Measurements from ENCODE around the gene MTOR. TPM values are rescaled to one million over a fixed set of nuclear protein-coding genes. Genes with fewer than 3 reads are reported as not detected.

Gene MTOR
- total RNA-seq, 1 donor from 2014 or later, result 43.6 TPM

DNA sequence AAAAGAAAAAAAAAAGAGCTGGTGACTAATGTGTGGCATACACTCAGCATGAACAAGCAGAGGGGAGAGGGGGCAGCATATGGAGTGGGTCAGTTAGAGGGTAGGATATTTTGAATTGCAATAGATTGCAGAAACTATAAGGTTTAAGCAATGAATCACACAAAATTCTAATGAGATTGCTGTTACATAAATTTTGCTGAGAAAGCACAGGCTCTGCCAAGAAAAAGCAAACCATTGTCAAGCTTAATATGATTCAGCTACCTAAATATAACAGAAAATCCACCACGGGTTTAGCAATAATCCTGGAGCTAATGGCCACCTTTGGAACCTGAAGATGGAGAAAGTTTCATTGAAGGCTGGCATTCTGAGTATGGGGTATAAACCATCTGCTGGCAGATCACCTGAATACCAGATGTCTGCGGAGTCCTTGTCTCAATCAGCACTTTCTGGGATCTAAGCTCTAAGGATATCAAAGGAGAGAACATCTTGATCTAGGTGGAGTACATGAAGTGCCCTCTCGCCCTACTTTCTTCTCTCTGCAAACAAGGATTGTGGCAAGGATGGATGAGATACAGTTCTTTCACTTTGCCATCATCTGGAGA is 103.5 kb downstream of the MTOR start:
- no peak for FAIRE-seq
- Histone ChIP-seq H2AFZ (ENCODE audit: low read depth, low read length) (no peak overlapping the region), H3K27me3 (ENCODE audit: insufficient read depth, low read length) (no peaks in the 10 kb centered on the region), H3K4me3 (ENCODE audit: insufficient read depth, low read depth, low read length) (no peak overlapping the region), H4K20me1 (ENCODE audit: insufficient read depth, low read length) (no peaks in the 10 kb centered on the region), H3K9me3 (ENCODE audit: insufficient read depth, low read depth, low read length) (no peaks in the 10 kb centered on the region), H3K9ac (ENCODE audit: low read length) (no peak overlapping the region), H3K4me2 (ENCODE audit: low read length) (peak overlapping the region; percentile 71), H3K27ac (ENCODE audit: low read depth, low read length) (peak overlapping the region; percentile 82), H3K79me2 (ENCODE audit: insufficient read depth, low read length) (no peaks in the 10 kb centered on the region), H3K4me1 (ENCODE audit: insufficient read depth, low read length) (peaks cover 14% of the 10 kb centered on the region), H3K36me3 (ENCODE audit: insufficient read depth, low read length) (peaks cover 8% of the 10 kb centered on the region)
- TF ChIP-seq EZH2 (IDR thresholded peaks at IDR 0.05; ENCODE audit: insufficient read depth, low read length), result no peak
- TF ChIP-seq, protein P1, sequence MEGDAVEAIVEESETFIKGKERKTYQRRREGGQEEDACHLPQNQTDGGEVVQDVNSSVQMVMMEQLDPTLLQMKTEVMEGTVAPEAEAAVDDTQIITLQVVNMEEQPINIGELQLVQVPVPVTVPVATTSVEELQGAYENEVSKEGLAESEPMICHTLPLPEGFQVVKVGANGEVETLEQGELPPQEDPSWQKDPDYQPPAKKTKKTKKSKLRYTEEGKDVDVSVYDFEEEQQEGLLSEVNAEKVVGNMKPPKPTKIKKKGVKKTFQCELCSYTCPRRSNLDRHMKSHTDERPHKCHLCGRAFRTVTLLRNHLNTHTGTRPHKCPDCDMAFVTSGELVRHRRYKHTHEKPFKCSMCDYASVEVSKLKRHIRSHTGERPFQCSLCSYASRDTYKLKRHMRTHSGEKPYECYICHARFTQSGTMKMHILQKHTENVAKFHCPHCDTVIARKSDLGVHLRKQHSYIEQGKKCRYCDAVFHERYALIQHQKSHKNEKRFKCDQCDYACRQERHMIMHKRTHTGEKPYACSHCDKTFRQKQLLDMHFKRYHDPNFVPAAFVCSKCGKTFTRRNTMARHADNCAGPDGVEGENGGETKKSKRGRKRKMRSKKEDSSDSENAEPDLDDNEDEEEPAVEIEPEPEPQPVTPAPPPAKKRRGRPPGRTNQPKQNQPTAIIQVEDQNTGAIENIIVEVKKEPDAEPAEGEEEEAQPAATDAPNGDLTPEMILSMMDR (IDR thresholded peaks at IDR 0.05; ENCODE audit: insufficient read depth, low read depth, low read length), result no peak
- H3K27ac Mint-ChIP-seq (ENCODE audit: unreplicated experiment), result peak overlapping the region; percentile 21
- peaks cover 20% of the 10 kb centered on the region for H3K4me1 Mint-ChIP-seq (ENCODE audit: low read depth, unreplicated experiment)
- no peak overlapping the region for H3K4me3 Mint-ChIP-seq (ENCODE audit: unreplicated experiment)
- H3K36me3 Mint-ChIP-seq (ENCODE audit: low read depth, unreplicated experiment), result peaks cover 29% of the 10 kb centered on the region
- no peaks in the 10 kb centered on the region for H3K9me3 Mint-ChIP-seq (ENCODE audit: unreplicated experiment)
- no peaks in the 10 kb centered on the region for H3K27me3 Mint-ChIP-seq (ENCODE audit: low read depth, unreplicated experiment)
- peak; percentile 95 for DNase-seq (ENCODE audit: low read depth)

DNA sequence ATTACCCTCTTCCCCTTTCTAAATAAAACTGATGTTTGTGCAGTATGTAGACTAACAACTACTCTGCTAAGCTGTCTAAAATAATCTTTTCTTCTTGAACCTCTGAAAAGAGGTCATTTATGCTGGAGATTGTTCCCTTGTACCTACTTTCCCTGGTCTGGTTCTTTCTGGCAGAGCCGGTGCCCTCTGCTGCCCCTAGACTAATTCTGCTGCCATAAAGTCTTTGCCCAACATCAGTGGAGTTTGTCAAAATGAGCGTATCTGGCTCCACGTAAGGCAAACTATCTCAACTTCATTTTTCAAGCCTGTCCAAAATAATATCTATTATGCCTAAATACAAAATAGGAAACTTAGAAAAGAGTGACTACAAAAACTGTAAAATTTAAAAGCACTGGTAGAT is 104.1 kb downstream of the MTOR start:
- no peaks in the 10 kb centered on the region for H4K20me1 ChIP-seq (ENCODE audit: insufficient read depth, low read length)
- Mint-ChIP-seq H3K27me3 (ENCODE audit: low read depth, unreplicated experiment) (no peaks in the 10 kb centered on the region), H3K27ac (ENCODE audit: unreplicated experiment) (peak overlapping the region; percentile 27), H3K4me3 (ENCODE audit: unreplicated experiment) (no peak overlapping the region), H3K9me3 (ENCODE audit: unreplicated experiment) (no peaks in the 10 kb centered on the region), H3K36me3 (ENCODE audit: low read depth, unreplicated experiment) (peaks cover 28% of the 10 kb centered on the region), H3K4me1 (ENCODE audit: low read depth, unreplicated experiment) (peaks cover 20% of the 10 kb centered on the region)
- no peak overlapping the region for H3K4me3 ChIP-seq (ENCODE audit: insufficient read depth, low read depth, low read length)
- peaks cover 8% of the 10 kb centered on the region for H3K36me3 ChIP-seq (ENCODE audit: insufficient read depth, low read length)
- TF ChIP-seq, protein P1 (IDR thresholded peaks at IDR 0.05; ENCODE audit: insufficient read depth, low read depth, low read length), result no peak
- no peak for TF ChIP-seq EZH2 (IDR thresholded peaks at IDR 0.05; ENCODE audit: insufficient read depth, low read length)
- DNase-seq (ENCODE audit: low read depth) (no peak), FAIRE-seq (no peak)
- no peaks in the 10 kb centered on the region for H3K9me3 ChIP-seq (ENCODE audit: insufficient read depth, low read depth, low read length)
- peak overlapping the region; percentile 71 for H3K4me2 ChIP-seq (ENCODE audit: low read length)
- no peaks in the 10 kb centered on the region for H3K27me3 ChIP-seq (ENCODE audit: insufficient read depth, low read length)
- peak overlapping the region; percentile 82 for H3K27ac ChIP-seq (ENCODE audit: low read depth, low read length)
- peak overlapping the region; percentile 64 for H3K9ac ChIP-seq (ENCODE audit: low read length)
- peaks cover 14% of the 10 kb centered on the region for H3K4me1 ChIP-seq (ENCODE audit: insufficient read depth, low read length)
- no peaks in the 10 kb centered on the region for H3K79me2 ChIP-seq (ENCODE audit: insufficient read depth, low read length)
- no peak overlapping the region for H2AFZ ChIP-seq (ENCODE audit: low read depth, low read length)

DNA sequence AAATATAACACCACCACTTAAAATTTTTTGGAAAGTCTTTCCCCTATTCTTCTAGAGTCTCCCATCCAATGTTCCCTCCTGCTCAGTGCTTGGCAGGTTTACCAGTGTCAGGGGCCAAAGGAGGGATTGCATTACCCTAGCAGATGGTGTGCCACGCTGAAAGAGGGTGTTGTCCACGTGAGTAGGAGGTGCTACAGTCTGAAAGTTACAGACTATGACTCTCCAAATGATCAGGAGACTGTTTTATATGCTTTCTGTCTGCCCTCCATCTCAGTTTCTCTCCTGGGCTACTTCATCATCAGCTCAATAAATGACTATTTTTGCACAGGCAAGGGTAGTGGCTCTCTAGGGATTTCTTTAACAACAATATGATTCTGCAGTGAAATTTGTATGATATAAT is 104.5 kb downstream of the MTOR start:
- Histone ChIP-seq H3K4me2 (ENCODE audit: low read length) (peak overlapping the region; percentile 71), H3K36me3 (ENCODE audit: insufficient read depth, low read length) (peaks cover 8% of the 10 kb centered on the region), H3K4me1 (ENCODE audit: insufficient read depth, low read length) (peaks cover 14% of the 10 kb centered on the region), H3K9ac (ENCODE audit: low read length) (peak overlapping the region; percentile 64), H2AFZ (ENCODE audit: low read depth, low read length) (no peak overlapping the region), H3K9me3 (ENCODE audit: insufficient read depth, low read depth, low read length) (no peaks in the 10 kb centered on the region), H3K27ac (ENCODE audit: low read depth, low read length) (peak overlapping the region; percentile 82), H3K4me3 (ENCODE audit: insufficient read depth, low read depth, low read length) (no peak overlapping the region), H3K79me2 (ENCODE audit: insufficient read depth, low read length) (no peaks in the 10 kb centered on the region), H4K20me1 (ENCODE audit: insufficient read depth, low read length) (no peaks in the 10 kb centered on the region), H3K27me3 (ENCODE audit: insufficient read depth, low read length) (no peaks in the 10 kb centered on the region)
- H3K36me3 Mint-ChIP-seq (ENCODE audit: low read depth, unreplicated experiment), result peaks cover 28% of the 10 kb centered on the region
- peak overlapping the region; percentile 27 for H3K27ac Mint-ChIP-seq (ENCODE audit: unreplicated experiment)
- no peak for FAIRE-seq
- TF ChIP-seq, protein P1 (IDR thresholded peaks at IDR 0.05; ENCODE audit: insufficient read depth, low read depth, low read length), result no peak
- TF ChIP-seq EZH2 (IDR thresholded peaks at IDR 0.05; ENCODE audit: insufficient read depth, low read length), result no peak
- no peaks in the 10 kb centered on the region for H3K27me3 Mint-ChIP-seq (ENCODE audit: low read depth, unreplicated experiment)
- no peak overlapping the region for H3K4me3 Mint-ChIP-seq (ENCODE audit: unreplicated experiment)
- no peak for DNase-seq (ENCODE audit: low read depth)
- no peaks in the 10 kb centered on the region for H3K9me3 Mint-ChIP-seq (ENCODE audit: unreplicated experiment)
- H3K4me1 Mint-ChIP-seq (ENCODE audit: low read depth, unreplicated experiment), result peaks cover 20% of the 10 kb centered on the region
